Psoas muscle (tissue), 8 donors: ENCODE measurements around the gene RASSF4. TPM values are rescaled to one million over a fixed set of nuclear protein-coding genes. Genes with fewer than 3 reads are reported as not detected.

Experiments
- ATAC-seq, 4 donors: fragments of 200-7000 bp; cut with Tn5 transposase; one replicate each; pipeline ENCODE4 v1.9.1; 2020; ENCODE audit warnings: moderate library complexity in 3 of 4, mild to moderate bottlenecking in 2 of 4
- DNase-seq, 2 donors: peaks; one replicate each; pipeline ENCODE4 v3.0.0-alpha.2; 2020
- H3K27ac ChIP-seq: fragments of 200-600 bp; one replicate; pipeline ENCODE4 v1.8.0; 2022
- H3K27me3 ChIP-seq, 3 donors: fragments of 200-600 bp in 1 of 3; one replicate each; pipeline versions ENCODE4 v1.6.1 to v1.8.0; 2013 to 2022; ENCODE audit warnings: low read length in 2 of 3, mild to moderate bottlenecking in 2 of 3, moderate library complexity in 1 of 3; ENCODE audit not compliant: insufficient read depth in 3 of 3
- H3K36me3 ChIP-seq, 2 donors: fragments of 200-600 bp in 1 of 2; one replicate each; pipeline versions ENCODE4 v1.6.1 to v1.8.0; 2013 to 2022; ENCODE audit warnings: low read depth in 1 of 2, mild to moderate bottlenecking in 1 of 2, moderate library complexity in 1 of 2; ENCODE audit not compliant: insufficient read depth in 1 of 2
- H3K4me1 ChIP-seq: fragments of 200-600 bp; one replicate; pipeline ENCODE4 v1.8.0; 2022
- H3K4me3 ChIP-seq: fragments of 200-600 bp; one replicate; pipeline ENCODE4 v1.8.0; 2022; ENCODE audit warnings: mild to moderate bottlenecking
- H3K9me3 ChIP-seq: fragments of 200-600 bp; one replicate; pipeline ENCODE4 v1.8.0; 2022
- CTCF ChIP-seq: fragments of 200-600 bp; IDR thresholded peaks from one replicate; pipeline ENCODE4 v1.8.0; 2022; ENCODE audit warnings: antibody characterized with exemption
- WGBS, 3 donors: extraction: QIAGEN DNeasy Blood & Tissue Kit; methylation state at CpG; one replicate each; pipeline versions ENCODE4 v1.1.6 to v1.1.7; 2013; 5-methylcytosine and 5-hydroxymethylcytosine counted together
- intact Hi-C, 2 donors: fragments of 100-400 bp; cut with DNase I; formaldehyde crosslinking; loops; one replicate each; pipeline versions ENCODE4 v1.11.0 to v1.14.2; 2022
- long read RNA-seq, 2 donors: library from polyadenylated mRNA; unstranded; transcript quantifications; one replicate each; pipeline ENCODE4 v2.0.0, GENCODE V29; 2021
- polyA plus RNA-seq, 3 donors: library from polyadenylated mRNA; stranded (reverse); fragments of 200-250 nt; gene quantifications; one replicate each; pipeline ENCODE4 v1.2.3, GENCODE V29; 2013
- total RNA-seq, 4 donors: library from RNA; stranded (reverse); fragmentation: NEBNext Ultra II Directional in 2 of 4; extraction: Animal tissue kit (Norgen Biotek cat#: 25700) in 2 of 4; gene quantifications; one replicate each; pipeline versions ENCODE4 v1.2.1 to v1.2.4, GENCODE V29; 2021 to 2023
- donor health status: healthy with polysubstance abuse.
- donor health status: DM: no; HTN: no; CAD: no; lungs with moderate emphysema.
- donor health status: Bipolar disorder and iron deficiency.
- donor health status: healthy.
- donor health status: DM: yes; HTN: yes; CAD: no.
- donor health status: DM: no; HTN: no; CAD: no.
- donor health status: DM: no; HTN: no; CAD: no.
- donor health status: DM: yes; HTN: yes; CAD: no.

RASSF4 gene
- total RNA-seq (10 to 100 TPM; 15.2 to 44.0 (median 30.5) TPM), polyA plus RNA-seq (10 to 100 TPM; 11.1 to 18.9 (median 17.0) TPM)
- long read RNA-seq, donor 1, full-length matches to known transcripts = 5 of 12 reads
- long read RNA-seq, donor 1, partial matches to known transcripts = 4 of 12 reads
- long read RNA-seq, donor 1, other reads (novel, unspliced or antisense) = 3 of 12 reads
- long read RNA-seq, donor 2, full-length matches to known transcripts = 29 of 62 reads
- long read RNA-seq, donor 2, partial matches to known transcripts = 14 of 62 reads
- long read RNA-seq, donor 2, other reads (novel, unspliced or antisense) = 19 of 62 reads

GRCh38 chr10:44959247-44960087 lies at the start of gene RASSF4:
Gene RASSF4, plus strand, starts transcription at chr10:44959802. Its CDS starts 10,401 bp downstream, at chr10:44970203.
- 0 to 1% (median 0%) methylated on average over 45 to 74 of the region's 74 CpGs for WGBS, 3 donors
- Histone ChIP-seq H3K27ac (peak within 1 kb of the TSS; percentile 96), H3K4me1 (peaks cover 53% of the 10 kb centered on the region), H3K9me3 (no peaks in the 10 kb centered on the region), H3K36me3 (peaks cover 0 to 16% of the 10 kb centered on the region in 2 donors), H3K27me3 (no peaks in the 10 kb centered on the region), H3K4me3 (peak within 1 kb of the TSS; percentile 93)
- intact Hi-C loops = no loop called here
- no peak for TF ChIP-seq CTCF
- peak; percentile 78 to 84 (median 82) for ATAC-seq
- DNase-seq = peak; percentile 94 to 97

- Histone ChIP-seq H3K4me3 (no peak overlapping the region), H3K9me3 (no peaks in the 10 kb centered on the region), H3K27me3 (no peaks in the 10 kb centered on the region), H3K27ac (no peak overlapping the region), H3K4me1 (peaks cover 14% of the 10 kb centered on the region), H3K36me3 (no peaks in the 10 kb centered on the region)
- ATAC-seq (no peak), DNase-seq (no peak)
- intact Hi-C loops = no loop called here
- no peak for TF ChIP-seq CTCF
- 63 to 71% (median 64%) methylated on average over 1 of the region's 1 CpG for WGBS, 3 donors
These were observed 49.7 kb upstream of the RASSF4 start for GRCh38 chr10:44909910-44910309.

GRCh38 chr10:44910602-44911001 lies 49.0 kb upstream of the RASSF4 start:
- TF ChIP-seq CTCF = no peak
- no peak overlapping the region for H3K4me3 ChIP-seq
- H3K27me3 ChIP-seq = no peaks in the 10 kb centered on the region
- no peak for DNase-seq
- H3K27ac ChIP-seq = no peak overlapping the region
- intact Hi-C loops = no loop called here
- peaks cover 14% of the 10 kb centered on the region for H3K4me1 ChIP-seq
- ATAC-seq = no peak
- no peaks in the 10 kb centered on the region for H3K9me3 ChIP-seq
- 59 to 70% (median 64%) methylated on average over 7 of the region's 7 CpGs for WGBS, 3 donors
- no peaks in the 10 kb centered on the region for H3K36me3 ChIP-seq

GRCh38 chr10:44911081-44911540 lies 48.5 kb upstream of the RASSF4 start, which contains the start of gene TMEM72:
Gene TMEM72, plus strand, starts transcription at chr10:44911337. Its CDS starts 176 bp downstream, at chr10:44911513.
- intact Hi-C loops = no loop called here
- DNase-seq = no peak

More at GRCh38 chr10:44911081-44911540, 48.5 kb upstream of the RASSF4 start, which contains the start of gene TMEM72:
- H3K4me3 ChIP-seq = no peak within 1 kb of the TSS
- TF ChIP-seq CTCF = no peak
- H3K36me3 ChIP-seq = no peaks in the 10 kb centered on the region
- peaks cover 14% of the 10 kb centered on the region for H3K4me1 ChIP-seq
- H3K9me3 ChIP-seq = no peaks in the 10 kb centered on the region
- no peaks in the 10 kb centered on the region for H3K27me3 ChIP-seq
- 61 to 79% (median 67%) methylated on average over 12 of the region's 12 CpGs for WGBS, 3 donors
- ATAC-seq = no peak
- no peak within 1 kb of the TSS for H3K27ac ChIP-seq
